Kidney epithelial cell (primary cell): Measurements from ENCODE around the gene EHBP1. TPM values are rescaled to one million over a fixed set of nuclear protein-coding genes. Genes with fewer than 3 reads are reported as not detected.

Experiments
- DNase-seq: peaks from one replicate; pipeline ENCODE4 v3.0.0-alpha.2; 2010; ENCODE audit warnings: low read depth
- H3K27me3 ChIP-seq: 2 replicates; pipeline ENCODE4 v1.6.0; 2011; ENCODE audit warnings: low read length; ENCODE audit not compliant: control insufficient read depth, insufficient read depth
- H3K36me3 ChIP-seq: 2 replicates; pipeline ENCODE4 v1.5.1; 2011; ENCODE audit warnings: low read length; ENCODE audit not compliant: control insufficient read depth, insufficient read depth
- H3K4me3 ChIP-seq: 2 replicates; pipeline ENCODE4 v1.5.1; 2011; ENCODE audit warnings: low read depth, mild to moderate bottlenecking, control low read depth, low read length
- CTCF ChIP-seq: IDR thresholded peaks from 2 replicates; pipeline ENCODE4 v1.5.1; 2011; ENCODE audit warnings: mild to moderate bottlenecking, moderate library complexity, low read length, control low read depth, inconsistent platforms; ENCODE audit not compliant: insufficient read depth, poor library complexity, severe bottlenecking
- total RNA-seq: library from RNA; depleted of rRNA; stranded (reverse); fragments of >200 nt; gene quantifications from 2 replicates; pipeline ENCODE4 v1.2.3, GENCODE V29; 2015

EHBP1 gene
- total RNA-seq, 1 donor from 2014 or later = 22.9 TPM

DNA sequence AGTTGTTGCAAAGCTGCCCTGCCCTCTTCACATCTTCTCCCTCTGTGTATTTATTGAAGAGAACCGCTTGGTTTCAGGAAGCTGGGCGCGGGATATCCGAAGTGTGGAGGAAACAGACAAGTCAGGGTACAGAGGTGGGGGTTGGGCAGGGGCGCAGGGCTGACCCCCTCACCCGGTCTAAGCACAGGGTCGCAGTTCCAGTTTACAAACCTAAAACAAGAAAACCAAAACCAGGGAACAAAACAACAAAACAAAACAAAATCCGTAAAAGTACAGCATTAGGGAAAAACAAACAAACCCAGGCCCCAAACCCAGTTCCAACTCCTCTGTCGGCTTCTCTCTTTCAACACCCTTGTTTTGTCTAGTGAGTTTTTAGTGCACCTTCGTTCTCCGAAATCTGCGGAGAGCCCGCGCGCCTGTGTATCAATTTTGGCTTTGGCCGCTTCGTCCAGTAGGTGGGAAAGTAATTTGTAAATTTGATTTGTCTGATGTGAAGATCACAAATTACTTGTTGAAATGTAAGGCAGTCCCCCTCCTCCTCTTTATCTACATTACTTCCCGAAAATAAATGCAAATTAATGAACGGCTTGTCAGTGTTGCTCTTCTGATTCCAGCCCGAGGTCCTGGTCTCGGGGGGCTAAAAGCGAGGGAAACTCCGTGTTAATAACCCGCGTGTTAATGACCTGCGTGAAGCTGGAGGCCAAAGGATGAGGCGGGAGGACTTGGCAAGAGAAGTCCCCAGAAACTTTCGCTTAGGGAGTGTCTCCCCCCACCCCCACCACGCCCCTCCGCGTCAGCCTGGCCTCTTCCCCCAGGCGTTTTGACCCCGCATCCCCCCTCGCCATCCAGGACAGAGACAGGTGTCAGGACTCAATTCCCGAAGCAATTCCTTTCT, 352.0 kb downstream of the EHBP1 start:
- Histone ChIP-seq H3K4me3 (no peak overlapping the region), H3K36me3 (no peaks in the 10 kb centered on the region), H3K27me3 (peaks cover 75% of the 10 kb centered on the region)
- TF ChIP-seq CTCF = no peak
- no peak for DNase-seq

- no peak for TF ChIP-seq CTCF
- peaks cover 66% of the 10 kb centered on the region for H3K27me3 ChIP-seq
- DNase-seq = no peak
- H3K4me3 ChIP-seq = no peak overlapping the region
- no peaks in the 10 kb centered on the region for H3K36me3 ChIP-seq
These were observed 352.8 kb downstream of the EHBP1 start for GRCh38 chr2:63058144-63058920.

GRCh38 chr2:63058921-63059792, 353.6 kb downstream of the EHBP1 start:
- Histone ChIP-seq H3K36me3 (no peaks in the 10 kb centered on the region), H3K4me3 (no peak overlapping the region), H3K27me3 (peaks cover 58% of the 10 kb centered on the region)
- no peak for TF ChIP-seq CTCF
- no peak for DNase-seq

GRCh38 chr2:63059793-63060471, 354.4 kb downstream of the EHBP1 start:
- H3K36me3 ChIP-seq = no peaks in the 10 kb centered on the region
- H3K27me3 ChIP-seq = peaks cover 52% of the 10 kb centered on the region
- H3K4me3 ChIP-seq = no peak overlapping the region
- no peak for TF ChIP-seq CTCF
- DNase-seq = no peak

GRCh38 chr2:63060472-63060991, 355.0 kb downstream of the EHBP1 start:
- no peaks in the 10 kb centered on the region for H3K36me3 ChIP-seq
- H3K27me3 ChIP-seq = peaks cover 46% of the 10 kb centered on the region
- TF ChIP-seq CTCF = no peak
- DNase-seq = no peak
- H3K4me3 ChIP-seq = no peak overlapping the region
